NCI-H2107 (cell line): Measurements from ENCODE around the gene THOC6.
"Not testable (repeated sequence)": the region's sequence is repeated elsewhere in the genome, so short reads cannot be mapped to it uniquely, and the experiment has no call there.

ENCODE experiments used
- DNase-seq: peaks from one replicate; lab custom pipeline; 2025; lab: John Stamatoyannopoulos, UW

THOC6 gene

GRCh38 chr16:3030222-3031212 is 6.7 kb downstream of the THOC6 start:
- no peak for DNase-seq

- no peak for DNase-seq
Observed at GRCh38 chr16:3032624-3033023, 8.8 kb downstream of the THOC6 start.

GRCh38 chr16:3035289-3035971 is 11.6 kb downstream of the THOC6 start:
- no peak for DNase-seq

- DNase-seq = no peak
Observed at GRCh38 chr16:3035972-3036725, 12.3 kb downstream of the THOC6 start.

- no peak for DNase-seq
Observed at GRCh38 chr16:3036726-3037315, 13.0 kb downstream of the THOC6 start, which contains the start of gene BICDL2. Gene BICDL2 (minus strand): TSS chr16:3036944. CDS start chr16:3035496, 1,448 bp downstream.

- no peak for DNase-seq
Observed at GRCh38 chr16:3038256-3038655, 14.4 kb downstream of the THOC6 start.

GRCh38 chr16:3038896-3039295 is 15.1 kb downstream of the THOC6 start:
- no peak for DNase-seq

- no peak for DNase-seq
Observed at GRCh38 chr16:3042376-3042775, 18.5 kb downstream of the THOC6 start.

GRCh38 chr16:3044708-3045107 is 20.9 kb downstream of the THOC6 start:
- DNase-seq = no peak

GRCh38 chr16:3045758-3046640 is 22.2 kb downstream of the THOC6 start, which contains the start of gene MMP25:
Gene MMP25 (plus strand): TSS chr16:3046561. CDS start chr16:3046918, 357 bp downstream.
- DNase-seq = no peak

- no peak for DNase-seq
Observed at GRCh38 chr16:3046641-3047386, 23.0 kb downstream of the THOC6 start.

GRCh38 chr16:3047387-3047720 is 23.5 kb downstream of the THOC6 start:
- DNase-seq = no peak

GRCh38 chr16:3049921-3050481 is 26.2 kb downstream of the THOC6 start:
- no peak for DNase-seq

- no peak for DNase-seq
Observed at GRCh38 chr16:3050487-3050886, 26.7 kb downstream of the THOC6 start.

GRCh38 chr16:3051009-3051408 is 27.2 kb downstream of the THOC6 start:
- DNase-seq = no peak

GRCh38 chr16:3051494-3051893 is 27.7 kb downstream of the THOC6 start:
- no peak for DNase-seq

GRCh38 chr16:3052571-3053329 is 28.9 kb downstream of the THOC6 start:
- not testable (repeated sequence) for DNase-seq

GRCh38 chr16:3053330-3053710 is 29.5 kb downstream of the THOC6 start:
- not testable (repeated sequence) for DNase-seq
